ENCODE measurements around the gene CFAP221.

Gene CFAP221

DNA sequence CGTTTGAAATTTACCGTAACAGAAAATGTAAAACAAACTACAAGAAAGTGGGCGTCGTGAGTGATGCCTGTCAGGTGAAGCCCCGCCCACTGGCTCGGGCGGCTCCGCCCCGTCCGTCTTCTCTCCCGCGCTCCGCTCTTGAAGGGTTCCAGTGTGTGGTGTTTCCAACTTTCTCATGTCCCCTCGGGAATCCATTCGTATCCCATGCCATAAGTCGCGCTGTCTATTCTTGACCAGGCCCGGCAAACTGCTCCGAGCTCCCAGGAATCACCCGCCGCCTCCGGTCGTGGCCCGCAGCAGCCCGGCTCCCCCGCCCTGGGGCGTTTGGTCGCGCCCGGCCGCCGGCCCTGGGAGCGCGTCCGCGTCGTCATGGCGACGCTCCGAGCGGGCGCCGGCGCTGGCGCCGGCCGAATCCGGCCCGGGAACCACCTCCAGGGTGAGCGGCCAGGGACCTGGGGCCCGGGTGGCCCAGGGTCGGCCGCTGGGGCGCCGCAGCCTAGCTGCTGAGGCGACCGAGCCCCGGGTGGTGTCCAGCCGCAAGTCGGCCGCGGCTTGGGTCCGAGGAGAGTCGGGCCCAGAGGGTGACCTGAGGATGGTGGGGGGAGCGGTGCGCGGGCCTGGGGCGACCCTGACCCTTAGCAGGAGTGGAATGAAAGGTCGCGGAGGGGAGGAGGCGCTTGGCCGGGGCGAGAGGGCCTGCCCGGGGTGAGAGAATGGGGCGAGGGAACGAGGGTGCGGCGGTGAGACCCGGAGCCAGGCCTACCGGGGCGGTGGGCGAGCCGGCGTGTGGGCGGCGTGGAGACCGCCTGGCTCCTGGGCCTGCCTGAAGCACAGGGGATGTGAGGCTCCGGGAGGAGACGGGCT lies at the start of gene CFAP221:
Gene CFAP221 (plus strand): TSS at position 375 of the 864 bp plus-strand sequence. CDS start 1,683 bp downstream, outside the sequence.
- peak; percentile 44 for DNase-seq

- no peak for DNase-seq
Observed at GRCh38 chr2:119495948-119496347, 48.3 kb upstream of the CFAP221 start.

DNA sequence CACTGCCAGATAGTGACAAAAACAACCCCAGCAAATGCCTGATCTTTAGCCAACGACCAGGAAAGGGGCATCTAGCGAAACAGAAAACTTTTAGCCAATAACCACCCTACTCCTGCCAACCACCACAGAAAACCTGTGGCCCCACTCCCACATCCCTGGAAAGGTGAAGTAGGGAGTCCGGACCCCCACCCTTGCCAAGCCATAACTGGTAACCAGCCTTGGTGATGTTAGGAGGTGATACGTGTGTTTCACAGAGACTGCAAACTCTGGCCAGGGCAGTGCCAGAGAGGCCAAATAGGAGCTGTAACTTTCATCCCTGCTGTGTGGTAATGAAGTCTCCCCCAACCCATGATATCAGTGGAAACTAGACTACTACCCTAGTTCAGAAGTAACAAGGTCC lies 47.6 kb upstream of the CFAP221 start:
- DNase-seq: no peak

DNA sequence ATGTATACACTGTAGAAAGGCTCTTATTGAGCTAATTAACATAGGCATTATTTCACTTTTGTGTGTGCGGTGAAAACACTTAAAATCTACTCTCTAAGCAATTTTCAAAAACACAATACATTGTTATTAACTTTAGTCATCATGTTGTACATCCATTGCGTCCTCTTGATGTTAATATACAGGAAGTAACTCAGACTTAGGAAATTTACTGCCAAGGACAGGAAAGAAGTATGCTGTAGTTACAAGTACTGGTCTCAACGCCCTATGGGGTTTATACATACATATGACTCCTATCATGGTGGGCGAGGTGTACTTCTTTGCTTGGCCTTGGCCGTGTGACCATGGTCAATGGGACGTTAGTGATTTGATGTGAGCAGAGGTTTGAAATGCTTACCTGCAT lies 35.5 kb upstream of the CFAP221 start:
- no peak for DNase-seq

DNA sequence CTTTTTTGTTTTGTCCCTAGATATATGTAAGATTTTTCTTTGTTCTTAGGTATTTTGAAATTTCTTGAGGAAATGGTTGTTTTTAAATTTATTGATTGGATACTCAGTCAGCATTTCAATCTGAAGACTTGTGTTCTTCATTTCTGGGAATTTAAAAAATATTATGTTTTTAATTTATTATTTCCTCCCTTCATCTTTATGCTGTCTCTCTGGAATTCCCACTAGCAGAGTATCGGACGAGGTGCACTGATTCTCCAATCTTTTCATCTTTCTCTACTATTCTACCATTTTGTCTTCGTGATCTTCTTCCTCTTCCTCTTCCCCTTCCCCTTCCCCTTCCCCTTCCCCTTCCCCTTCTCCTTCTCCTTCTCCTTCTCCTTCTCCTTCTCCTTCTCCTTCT lies 32.3 kb upstream of the CFAP221 start:
- DNase-seq: no peak

DNA sequence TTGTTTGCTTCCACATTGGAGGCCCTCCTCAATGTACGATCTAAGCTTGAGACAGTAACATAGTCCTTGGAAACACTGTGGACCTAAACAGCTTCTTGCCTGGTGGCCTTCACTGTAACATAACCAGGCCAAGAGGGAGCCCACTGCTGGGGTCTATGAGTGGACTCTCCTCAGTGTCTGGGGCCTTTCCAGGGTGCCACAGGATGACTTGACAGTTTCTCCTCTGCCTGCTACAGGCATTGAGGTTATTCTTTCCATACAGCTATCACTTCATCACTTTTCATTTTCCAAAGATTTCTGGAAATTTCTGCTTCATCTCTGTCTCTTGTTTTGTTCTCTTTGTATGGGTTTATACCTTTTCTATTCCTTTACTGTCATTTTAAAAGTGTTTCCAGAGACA lies 31.3 kb upstream of the CFAP221 start:
- DNase-seq: no peak

DNA sequence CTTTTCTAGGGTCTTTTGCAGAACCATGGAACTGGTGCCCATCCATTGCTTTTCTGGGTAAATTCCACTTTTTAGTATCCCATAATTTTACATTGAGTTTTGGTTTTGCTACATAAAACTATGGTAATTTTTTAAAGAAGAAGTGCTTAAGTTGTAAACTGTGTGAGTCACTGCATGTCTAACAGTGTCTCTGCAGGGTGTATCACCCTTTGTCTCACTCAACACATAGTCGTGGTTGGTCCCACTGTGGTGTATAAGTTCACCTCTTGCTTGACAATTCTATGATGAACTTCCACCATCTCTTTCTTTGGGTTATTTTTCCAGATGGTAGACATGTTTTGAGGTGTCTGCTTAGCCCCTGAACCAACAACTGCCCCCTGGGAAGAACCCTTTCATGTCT lies 30.4 kb upstream of the CFAP221 start:
- DNase-seq: no peak

DNA sequence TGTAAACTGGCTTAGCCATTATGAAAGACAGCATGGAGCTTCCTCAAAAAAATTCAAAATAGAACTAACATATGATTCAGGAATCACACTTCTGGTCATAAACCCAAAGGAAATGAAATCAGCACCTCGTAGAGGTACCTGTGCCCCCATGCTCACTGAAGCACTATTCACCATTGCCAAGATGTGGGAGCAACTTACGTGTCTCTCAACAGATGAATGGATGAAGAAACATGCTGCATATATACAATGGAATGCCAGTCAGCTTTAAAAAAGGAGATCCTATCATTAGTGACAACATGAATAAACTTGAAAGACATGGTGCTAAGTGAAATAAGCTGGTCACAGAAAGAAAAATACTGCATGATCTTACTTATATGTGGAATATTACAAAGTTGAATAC lies 28.1 kb upstream of the CFAP221 start:
- DNase-seq: no peak

DNA sequence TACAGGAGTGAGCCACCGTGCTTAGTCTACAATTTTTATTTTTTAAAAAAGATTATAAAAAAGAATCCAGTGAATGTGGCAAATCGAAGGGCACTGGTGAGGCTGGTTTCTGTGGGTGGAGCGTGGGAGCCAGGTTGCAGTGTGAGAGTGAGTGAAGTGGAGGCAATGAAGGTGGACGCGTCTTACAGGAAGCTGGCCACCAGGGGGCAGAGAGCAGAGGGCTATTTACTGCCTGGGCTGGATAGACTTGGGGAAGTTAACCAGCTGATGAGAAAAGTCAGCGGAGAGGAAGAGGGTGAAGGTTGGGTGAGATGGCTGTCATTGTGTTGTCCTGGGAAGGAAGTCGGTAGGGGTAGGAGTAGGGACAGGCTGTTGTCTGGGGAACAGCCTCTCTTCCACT lies 26.8 kb upstream of the CFAP221 start:
- no peak for DNase-seq

- no peak for DNase-seq
Observed at GRCh38 chr2:119518401-119519056, 25.7 kb upstream of the CFAP221 start.

GRCh38 chr2:119519057-119519408 lies 25.2 kb upstream of the CFAP221 start:
- DNase-seq: no peak

GRCh38 chr2:119520696-119521432 lies 23.4 kb upstream of the CFAP221 start:
- no peak for DNase-seq

DNA sequence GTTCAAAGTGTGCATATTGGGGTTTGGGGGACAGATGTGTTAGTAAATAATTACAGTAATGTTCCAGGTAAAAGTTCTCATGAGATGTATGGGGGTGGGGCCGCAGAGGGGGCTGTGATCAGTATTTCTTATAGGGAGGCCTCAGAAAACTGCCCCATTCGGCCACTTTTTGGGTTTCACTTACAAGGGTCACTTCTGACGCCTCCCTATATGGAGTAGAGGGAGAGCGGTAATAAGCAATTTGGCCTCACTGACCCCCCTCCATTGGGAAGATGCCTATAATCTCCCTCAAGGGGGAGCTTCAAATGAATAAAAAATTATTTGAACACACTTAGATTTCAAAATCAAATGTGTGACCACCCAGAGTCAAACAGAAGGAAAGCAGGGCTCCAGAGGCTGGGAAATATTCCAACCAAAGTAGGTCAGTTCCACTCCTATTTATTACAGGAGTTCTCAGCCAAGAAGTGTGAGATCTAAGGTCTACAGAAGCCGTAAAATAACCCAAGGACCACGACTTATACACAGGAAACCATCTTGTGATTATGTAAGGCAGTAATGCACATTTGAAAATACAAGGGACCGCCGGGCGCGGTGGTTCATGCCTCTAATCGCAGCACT lies 22.7 kb upstream of the CFAP221 start:
- no peak for DNase-seq

DNA sequence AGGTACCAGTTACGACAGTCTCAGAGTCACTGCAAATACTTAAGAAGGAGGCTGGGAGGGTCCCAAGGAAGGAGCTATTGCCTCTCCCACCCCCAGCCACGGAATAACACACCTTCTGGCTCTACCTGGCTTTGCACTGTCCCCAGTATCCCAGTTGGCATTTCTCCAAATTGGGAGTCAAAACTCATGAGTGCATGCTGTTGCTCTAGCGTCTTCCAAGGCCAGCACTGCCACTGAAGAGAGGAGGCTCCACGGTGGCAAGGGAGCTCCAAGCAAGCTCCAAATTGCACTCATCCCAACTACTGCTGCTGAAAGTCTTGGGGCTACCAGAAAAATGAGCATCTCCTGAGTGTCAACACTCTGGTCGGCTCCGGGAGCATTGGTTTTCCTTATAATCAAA lies 21.6 kb upstream of the CFAP221 start:
- no peak for DNase-seq

DNA sequence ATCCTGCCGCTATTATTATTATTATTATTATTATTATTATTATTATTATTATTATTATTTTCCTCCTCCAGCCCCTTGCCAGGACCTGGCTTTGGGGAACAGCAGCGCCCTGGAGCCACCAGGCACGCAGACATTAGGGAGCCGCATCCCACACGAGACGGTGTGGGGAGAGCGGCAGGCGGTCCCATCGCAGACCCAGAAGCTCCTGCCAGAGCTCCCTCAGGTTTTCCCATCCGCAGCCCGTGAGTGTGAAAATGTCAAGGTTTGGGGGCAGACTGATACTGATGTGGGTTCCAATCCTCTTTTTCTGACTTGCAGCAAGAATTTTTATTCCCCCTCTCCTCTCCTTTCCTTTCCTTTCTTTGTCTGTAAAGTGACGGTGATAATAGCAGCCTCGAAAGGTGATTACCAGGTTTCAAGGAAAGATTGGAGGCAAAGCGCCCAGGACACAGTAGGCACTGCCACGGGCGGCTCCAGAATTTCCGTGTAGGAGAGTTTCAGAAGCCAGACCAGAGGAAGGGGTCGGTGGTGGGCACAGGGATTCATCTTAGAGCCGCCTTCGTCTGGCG lies 20.8 kb upstream of the CFAP221 start:
- DNase-seq: no peak

DNA sequence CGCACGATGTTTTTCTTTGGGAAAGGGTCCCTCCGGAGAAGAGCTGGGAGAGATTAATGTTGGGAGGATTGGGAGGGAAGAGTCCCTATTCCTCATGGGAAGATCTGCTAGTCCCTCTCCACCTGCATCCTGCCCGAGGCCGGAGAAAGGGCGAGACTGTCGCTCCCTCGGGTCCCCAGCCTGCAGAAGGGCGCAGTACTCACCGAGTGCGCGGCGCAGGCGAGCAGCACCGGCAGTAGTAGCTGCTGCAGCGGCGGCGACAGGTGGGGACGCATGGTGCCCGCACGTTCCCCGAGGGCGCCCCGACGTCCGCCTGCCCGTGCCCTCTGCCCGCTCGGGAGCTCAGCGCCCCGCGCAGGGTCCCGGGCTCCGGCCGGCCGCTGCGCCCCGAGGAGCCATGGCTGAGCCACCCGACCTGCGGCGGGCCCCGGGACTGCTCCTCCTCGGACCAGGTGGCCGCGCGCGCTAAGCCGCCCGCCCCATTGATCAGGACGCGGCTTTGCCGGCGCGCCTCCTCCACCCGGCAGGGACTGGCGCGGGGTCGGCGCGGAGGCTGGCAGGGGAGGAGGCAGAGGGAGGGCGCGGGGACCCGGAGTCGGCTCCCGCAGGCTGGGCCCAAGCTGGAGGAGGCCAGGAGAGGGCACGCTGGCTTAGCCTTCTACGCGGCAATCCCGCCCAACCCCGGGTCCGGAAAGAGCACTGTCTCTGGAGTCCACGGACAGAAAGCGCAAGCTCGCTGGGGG lies 20.1 kb upstream of the CFAP221 start, which contains the start of gene SCTR:
Gene SCTR (minus strand): TSS at position 532 of the 743 bp plus-strand sequence. CDS start 257 bp downstream, at position 275.
- no peak for DNase-seq

DNA sequence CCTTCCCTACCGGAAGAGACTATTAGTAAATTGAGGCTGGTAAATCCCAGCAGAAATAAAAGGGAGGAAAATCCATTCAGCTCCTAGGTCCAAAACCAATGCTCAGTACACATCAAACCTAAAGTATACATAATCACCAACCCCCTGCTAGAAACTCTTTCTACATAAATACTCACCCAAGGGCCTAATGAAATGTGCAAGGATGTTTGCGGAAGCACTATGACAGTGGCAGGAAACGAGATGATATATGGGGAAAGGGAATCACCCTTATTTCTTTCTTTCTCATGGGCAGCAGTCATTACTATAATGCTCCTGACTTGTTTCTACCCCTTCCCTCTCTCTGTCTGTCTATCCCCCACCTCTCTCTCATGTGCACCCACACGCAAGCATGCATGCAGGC lies 18.6 kb upstream of the CFAP221 start:
- no peak for DNase-seq

DNA sequence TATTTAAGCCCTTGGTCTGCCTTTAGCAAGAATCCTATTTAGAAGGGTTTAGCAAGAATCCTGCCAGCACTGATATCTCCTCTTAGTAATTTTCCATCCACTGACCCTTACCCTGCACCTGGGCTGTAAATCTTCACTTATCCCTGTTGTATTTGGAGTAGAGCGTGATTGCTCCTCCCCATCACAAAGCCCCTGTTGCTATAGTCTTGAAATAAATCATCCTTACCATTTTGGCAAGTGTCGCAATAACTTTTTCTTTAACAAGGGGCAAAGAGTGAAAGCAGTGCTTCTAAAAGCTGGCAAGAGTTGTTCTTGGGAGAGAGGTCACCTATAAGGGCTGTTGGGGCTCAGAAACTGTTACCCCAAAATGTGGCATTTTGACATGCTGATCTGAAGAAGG lies 16.2 kb upstream of the CFAP221 start:
- DNase-seq: no peak

DNA sequence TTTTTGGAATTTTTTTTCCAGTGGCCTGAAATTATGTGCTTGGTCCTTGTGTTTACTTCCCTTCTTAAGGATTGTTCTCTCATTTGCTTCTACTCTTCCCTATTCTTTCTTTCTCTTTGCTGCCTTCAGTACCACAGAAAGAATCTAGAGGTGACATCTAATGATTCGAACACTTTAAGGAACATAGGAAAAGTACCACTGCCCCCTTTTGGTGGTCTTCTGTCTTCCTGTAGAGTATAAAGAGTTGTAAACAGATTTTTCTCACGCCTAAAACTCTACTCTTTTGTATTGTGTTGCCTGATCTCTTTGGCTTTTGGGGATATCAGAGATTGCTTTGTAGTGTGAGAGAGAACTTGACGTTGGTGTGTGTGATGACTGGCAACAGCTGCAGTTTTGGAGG lies 13.0 kb upstream of the CFAP221 start:
- no peak for DNase-seq

DNA sequence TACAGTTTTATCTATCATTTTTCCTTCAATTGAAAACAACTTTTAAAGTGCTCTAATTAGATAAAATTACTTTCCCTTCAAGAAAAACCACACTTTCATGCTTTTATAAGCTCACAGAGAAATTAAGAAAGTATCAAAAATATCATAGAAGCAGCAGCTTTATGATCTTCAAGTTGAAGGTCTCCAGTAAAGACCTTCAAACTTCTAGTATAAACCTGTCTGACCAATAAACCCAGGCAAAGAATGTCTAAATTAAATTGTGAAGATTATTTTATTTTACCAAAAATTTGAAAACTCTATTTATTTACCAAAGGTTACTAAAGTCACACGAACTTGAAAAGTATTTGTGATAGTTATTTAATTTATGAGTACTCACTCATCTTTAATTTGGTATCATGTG lies 10.7 kb upstream of the CFAP221 start:
- DNase-seq: no peak

- DNase-seq: no peak
Observed at GRCh38 chr2:119536211-119536610, 8.0 kb upstream of the CFAP221 start.

DNA sequence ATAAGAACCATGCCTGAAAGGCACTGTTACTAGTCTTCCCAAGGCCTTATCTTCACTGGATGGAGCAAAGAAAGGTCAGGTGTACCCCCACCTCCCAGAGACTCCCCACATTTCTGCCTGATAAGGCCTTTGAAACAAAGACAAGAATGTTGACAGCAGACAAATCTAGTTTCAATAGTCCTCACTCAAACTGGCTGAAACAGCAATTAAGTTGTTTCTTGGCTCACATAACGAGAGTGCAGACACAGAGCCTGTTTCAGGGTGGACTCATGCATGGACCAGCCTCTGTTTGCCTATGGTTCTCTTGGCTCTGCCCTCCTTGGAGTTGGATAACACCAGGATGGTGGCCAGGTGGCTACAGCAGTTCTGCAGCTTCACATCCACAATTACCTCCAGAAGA lies 7.5 kb upstream of the CFAP221 start:
- DNase-seq: no peak

Measured in hippocampal formation (tissue), 2 donors.